Epithelial cell of esophagus (primary cell): ENCODE results near the gene SFXN4.
"Not testable (repeated sequence)": the region's sequence is repeated elsewhere in the genome, so short reads cannot be mapped to it uniquely, and the experiment has no call there.

ENCODE experiments used
- DNase-seq: peaks from one replicate; pipeline ENCODE4 v3.0.0; 2010; ENCODE audit warnings: low read depth
- H3K4me3 ChIP-seq: 2 replicates; pipeline ENCODE4 v1.5.1; 2011; ENCODE audit warnings: mild to moderate bottlenecking, low read length, control low read depth
- CTCF ChIP-seq: IDR thresholded peaks from 2 replicates; pipeline ENCODE4 v1.5.1; 2011; ENCODE audit warnings: low read depth, mild to moderate bottlenecking, low read length, control low read depth, inconsistent platforms; ENCODE audit not compliant: insufficient read depth; ENCODE audit errors: missing control alignments

Gene SFXN4

GRCh38 chr10:119118231-119118630 is 47.3 kb downstream of the SFXN4 start:
- TF ChIP-seq CTCF: no peak
- DNase-seq: no peak
- no peak overlapping the region for H3K4me3 ChIP-seq

GRCh38 chr10:119116326-119116951 is 49.1 kb downstream of the SFXN4 start:
- H3K4me3 ChIP-seq: no peak overlapping the region
- TF ChIP-seq CTCF: no peak
- DNase-seq: no peak

- TF ChIP-seq CTCF: no peak
Observed at GRCh38 chr10:119115926-119116325, 49.6 kb downstream of the SFXN4 start.

GRCh38 chr10:119113751-119114732 is 51.5 kb downstream of the SFXN4 start:
- no peak for TF ChIP-seq CTCF
- DNase-seq: peak; percentile 65
- no peak overlapping the region for H3K4me3 ChIP-seq

More at GRCh38 chr10:119115926-119116325, 49.6 kb downstream of the SFXN4 start:
- DNase-seq: no peak
- no peak overlapping the region for H3K4me3 ChIP-seq

GRCh38 chr10:119112056-119112455 is 53.5 kb downstream of the SFXN4 start:
- DNase-seq: no peak
- H3K4me3 ChIP-seq: no peak overlapping the region
- no peak for TF ChIP-seq CTCF

- DNase-seq, H3K4me3 ChIP-seq: not testable (repeated sequence)
Observed at GRCh38 chr10:119107771-119108170, 57.7 kb downstream of the SFXN4 start.

GRCh38 chr10:119107106-119107505 is 58.4 kb downstream of the SFXN4 start:
- H3K4me3 ChIP-seq, DNase-seq: not testable (repeated sequence)

GRCh38 chr10:119105899-119106298 is 59.6 kb downstream of the SFXN4 start:
- DNase-seq, H3K4me3 ChIP-seq: not testable (repeated sequence)
